ENCODE data around the gene IMP3. TPM values are rescaled to one million over a fixed set of nuclear protein-coding genes. Genes with fewer than 3 reads are reported as not detected.
A peak's percentile ranks its signal among the peaks of the same experiment; 100 is the strongest.

Gene IMP3
- total RNA-seq, 1 donor from 2014 or later: 159 TPM

DNA sequence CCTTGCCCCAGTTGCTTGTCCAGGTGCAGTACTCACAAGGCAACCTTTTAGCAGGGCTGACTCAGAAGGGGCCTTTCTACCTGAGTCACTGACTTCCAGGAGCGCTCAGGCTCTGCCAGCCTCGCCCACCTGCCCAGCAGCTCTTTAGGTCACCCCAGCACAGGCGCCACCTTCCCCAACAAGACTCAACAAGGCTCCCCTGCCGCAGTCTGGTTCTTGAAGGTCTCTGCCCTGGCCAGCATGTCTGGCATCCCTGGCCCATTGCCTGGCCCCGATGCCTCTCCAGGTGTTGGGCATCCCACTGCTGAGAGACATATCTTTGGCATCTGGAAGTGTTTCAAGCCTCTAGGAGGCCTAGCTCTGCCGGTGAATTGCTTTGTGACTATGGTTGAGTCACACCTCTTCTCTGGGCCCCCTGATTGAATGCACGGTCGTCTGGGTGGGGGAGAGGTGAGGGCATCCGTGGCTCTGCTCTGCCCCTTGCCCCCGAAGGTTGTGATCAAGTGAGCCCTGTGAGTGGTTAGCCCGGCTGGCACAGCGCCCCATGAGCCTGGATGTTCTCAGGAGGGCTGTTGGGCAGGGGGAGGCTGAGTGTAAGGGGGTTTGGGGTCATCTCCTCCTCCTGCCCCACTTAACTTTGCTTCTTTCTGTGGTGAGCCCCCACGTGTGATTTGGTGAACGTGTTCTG lies 29.3 kb upstream of the IMP3 start:
- DNase-seq (ENCODE audit: low spot score in 2 of 2): no peak
- peak overlapping the region; percentile 95 to 97 for H3K27ac ChIP-seq
- H3K9me3 ChIP-seq: no peaks in the 10 kb centered on the region
- no peaks in the 10 kb centered on the region for H3K27me3 ChIP-seq
- intact Hi-C loops (cut with DNase I): no loop called here
- H3K36me3 ChIP-seq: no peaks in the 10 kb centered on the region
- TF ChIP-seq, protein P1, sequence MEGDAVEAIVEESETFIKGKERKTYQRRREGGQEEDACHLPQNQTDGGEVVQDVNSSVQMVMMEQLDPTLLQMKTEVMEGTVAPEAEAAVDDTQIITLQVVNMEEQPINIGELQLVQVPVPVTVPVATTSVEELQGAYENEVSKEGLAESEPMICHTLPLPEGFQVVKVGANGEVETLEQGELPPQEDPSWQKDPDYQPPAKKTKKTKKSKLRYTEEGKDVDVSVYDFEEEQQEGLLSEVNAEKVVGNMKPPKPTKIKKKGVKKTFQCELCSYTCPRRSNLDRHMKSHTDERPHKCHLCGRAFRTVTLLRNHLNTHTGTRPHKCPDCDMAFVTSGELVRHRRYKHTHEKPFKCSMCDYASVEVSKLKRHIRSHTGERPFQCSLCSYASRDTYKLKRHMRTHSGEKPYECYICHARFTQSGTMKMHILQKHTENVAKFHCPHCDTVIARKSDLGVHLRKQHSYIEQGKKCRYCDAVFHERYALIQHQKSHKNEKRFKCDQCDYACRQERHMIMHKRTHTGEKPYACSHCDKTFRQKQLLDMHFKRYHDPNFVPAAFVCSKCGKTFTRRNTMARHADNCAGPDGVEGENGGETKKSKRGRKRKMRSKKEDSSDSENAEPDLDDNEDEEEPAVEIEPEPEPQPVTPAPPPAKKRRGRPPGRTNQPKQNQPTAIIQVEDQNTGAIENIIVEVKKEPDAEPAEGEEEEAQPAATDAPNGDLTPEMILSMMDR (IDR thresholded peaks at IDR 0.05): no peak
- H3K4me1 ChIP-seq: peaks cover 24 to 69% of the 10 kb centered on the region in 2 donors
- H3K4me3 ChIP-seq: no peak overlapping the region

DNA sequence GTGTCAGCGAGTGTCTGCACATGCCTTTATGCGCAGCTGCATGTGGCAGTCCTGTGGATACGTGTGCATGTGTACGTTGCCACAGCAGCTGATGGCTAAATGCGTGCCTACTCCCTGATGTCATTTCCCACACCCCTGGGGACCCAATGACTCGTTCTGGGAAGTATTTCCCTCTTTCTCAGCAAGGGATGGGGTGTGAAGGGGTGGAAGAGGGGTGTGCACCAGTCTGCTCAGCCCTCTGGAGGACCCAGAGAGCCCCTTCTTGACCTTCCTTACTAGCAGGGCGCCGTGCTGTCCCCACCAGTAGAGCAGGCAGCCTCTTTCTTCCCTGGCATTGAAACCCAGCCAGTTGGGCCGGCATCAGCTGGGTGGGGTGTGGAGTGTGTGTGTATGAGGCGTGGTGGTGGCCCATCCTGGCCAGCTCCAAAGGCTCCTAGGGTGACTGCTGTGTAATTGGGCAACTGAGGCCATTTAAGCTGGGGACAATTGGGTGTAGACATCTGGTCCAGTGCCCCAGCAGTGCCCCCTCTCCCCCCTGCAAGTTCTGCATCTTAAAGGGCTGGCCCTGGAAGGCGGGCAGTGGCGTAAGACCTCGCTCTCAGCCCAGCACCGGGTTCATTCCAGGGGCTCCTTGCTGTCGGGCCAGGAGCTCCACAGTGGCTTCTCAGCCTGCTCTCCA lies 26.9 kb upstream of the IMP3 start:
- H3K27me3 ChIP-seq: no peaks in the 10 kb centered on the region
- peaks cover 0 to 6% of the 10 kb centered on the region in 2 donors for H3K36me3 ChIP-seq
- TF ChIP-seq, protein P1 (IDR thresholded peaks at IDR 0.05): no peak
- no peaks in the 10 kb centered on the region for H3K9me3 ChIP-seq
- peak overlapping the region in 1 of 2 donors; percentile 7 for H3K4me3 ChIP-seq
- H3K4me1 ChIP-seq: peaks cover 12 to 55% of the 10 kb centered on the region in 2 donors
- intact Hi-C loops (cut with DNase I): no loop called here
- DNase-seq (ENCODE audit: low spot score in 2 of 2): peak; percentile 82 to 97
- peak overlapping the region; percentile 95 to 97 for H3K27ac ChIP-seq

DNA sequence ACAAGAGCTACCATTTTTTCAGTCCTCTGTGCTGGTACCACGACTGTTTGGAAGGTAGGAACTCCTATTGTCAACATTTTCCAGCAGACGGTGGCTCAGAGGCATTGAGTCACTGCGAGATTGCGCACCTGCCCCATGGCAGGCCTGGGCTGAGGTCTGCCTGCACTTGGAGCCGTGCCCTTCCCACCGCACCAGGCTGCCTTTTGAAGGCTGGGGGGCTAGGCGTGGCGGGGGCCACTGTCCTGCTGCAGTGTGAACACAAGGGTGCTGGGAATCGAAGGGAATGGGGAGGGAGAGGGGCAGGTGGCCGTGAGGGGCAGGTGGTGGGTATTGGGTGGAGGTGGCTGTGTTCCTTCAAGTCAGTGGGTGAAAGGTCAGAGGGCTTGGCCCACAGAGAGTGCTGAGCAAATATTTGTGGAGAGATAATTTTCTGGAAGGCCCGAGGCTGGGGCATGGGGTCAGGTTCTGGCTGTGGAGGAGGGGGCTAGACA lies 24.0 kb upstream of the IMP3 start:
- Histone ChIP-seq H3K4me3 (no peak overlapping the region), H3K27ac (peak overlapping the region; percentile 95 to 97), H3K4me1 (peaks cover 27 to 67% of the 10 kb centered on the region in 2 donors), H3K27me3 (no peaks in the 10 kb centered on the region), H3K9me3 (no peaks in the 10 kb centered on the region), H3K36me3 (peaks cover 0 to 15% of the 10 kb centered on the region in 2 donors)
- intact Hi-C loops (cut with DNase I): no loop called here
- DNase-seq (ENCODE audit: low spot score in 2 of 2): no peak
- TF ChIP-seq, protein P1 (IDR thresholded peaks at IDR 0.05): no peak

DNA sequence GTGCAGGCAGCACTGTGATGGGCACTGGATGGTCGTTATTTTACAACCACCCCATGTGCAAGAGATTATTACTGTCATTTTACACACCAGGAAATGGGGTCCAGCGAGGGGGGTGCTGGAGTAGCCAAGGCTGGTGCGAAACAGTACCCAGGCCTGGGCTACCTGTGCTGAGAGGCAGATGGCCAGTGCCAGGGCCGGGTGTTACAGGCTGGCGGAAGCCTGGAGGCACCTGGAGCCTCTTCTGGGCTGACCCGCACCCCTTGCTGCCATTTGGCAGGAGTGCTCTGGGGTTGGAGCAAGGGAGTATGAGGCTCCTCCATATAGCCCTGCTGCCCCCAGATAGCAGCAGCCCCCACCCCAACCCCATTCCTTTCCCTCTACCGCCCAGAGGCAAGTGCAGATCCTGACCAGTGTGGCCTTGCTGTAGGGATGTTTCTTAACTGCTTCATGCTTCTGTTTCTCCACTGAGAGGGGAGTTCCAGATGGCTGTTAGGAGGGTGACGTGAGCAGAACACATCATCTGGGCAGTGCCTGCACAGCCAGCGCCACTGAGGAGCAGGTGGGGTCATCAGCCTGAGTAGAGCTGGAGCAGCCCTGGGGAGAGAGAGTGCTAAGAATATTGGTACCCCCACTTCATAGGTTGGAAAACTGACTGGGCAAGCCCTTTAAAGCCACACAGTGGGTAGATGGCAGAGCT lies 22.9 kb upstream of the IMP3 start:
- Histone ChIP-seq H3K9me3 (no peaks in the 10 kb centered on the region), H3K27me3 (no peaks in the 10 kb centered on the region), H3K4me1 (peaks cover 26 to 66% of the 10 kb centered on the region in 2 donors), H3K27ac (peak overlapping the region; percentile 95 to 97), H3K36me3 (peaks cover under 1 to 25% of the 10 kb centered on the region in 2 donors), H3K4me3 (no peak overlapping the region)
- TF ChIP-seq, protein P1 (IDR thresholded peaks at IDR 0.05): no peak
- no peak for DNase-seq (ENCODE audit: low spot score in 2 of 2)
- intact Hi-C loops (cut with DNase I): no loop called here

DNA sequence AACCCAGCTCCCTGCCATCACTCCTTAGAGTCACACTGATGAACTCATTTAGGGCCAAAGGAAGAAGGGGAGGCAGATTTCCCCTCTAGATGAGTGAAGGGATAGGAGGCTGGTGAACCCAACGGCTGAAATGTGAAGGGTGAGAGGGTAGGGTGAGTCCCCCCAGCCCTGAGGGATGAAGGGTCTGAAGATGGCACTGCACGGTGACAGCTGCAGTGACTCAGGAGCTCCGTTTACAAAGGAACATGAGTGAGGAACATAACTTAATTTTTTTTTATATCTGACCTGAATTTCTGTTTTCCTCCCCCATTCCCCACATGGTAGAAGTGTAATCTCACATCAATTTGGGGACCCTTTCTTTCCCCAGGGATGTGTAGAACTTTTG lies 21.7 kb upstream of the IMP3 start:
- no peak for DNase-seq (ENCODE audit: low spot score in 2 of 2)
- H3K36me3 ChIP-seq: peaks cover 13 to 37% of the 10 kb centered on the region in 2 donors
- H3K27me3 ChIP-seq: no peaks in the 10 kb centered on the region
- H3K4me3 ChIP-seq: peak overlapping the region in 1 of 2 donors; percentile 42
- no peaks in the 10 kb centered on the region for H3K9me3 ChIP-seq
- peak overlapping the region; percentile 95 to 97 for H3K27ac ChIP-seq
- TF ChIP-seq, protein P1 (IDR thresholded peaks at IDR 0.05): no peak
- H3K4me1 ChIP-seq: peaks cover 16 to 54% of the 10 kb centered on the region in 2 donors
- intact Hi-C loops (cut with DNase I): loop anchor here (1.0 to 2.0 kb wide), 2 partner anchors 15 to 21 kb away; partner anchors contain the start of genes IMP3 and SNX33

All from ascending aorta (tissue), 2 donors.